HG03354 (cell line): Measurements from ENCODE around the gene RTL10.

Experiments
- ATAC-seq: cut with Tn5 transposase; IDR thresholded peaks from one replicate; pipeline ENCODE4 v1.9.1; 2021; ENCODE audit warnings: mild to moderate bottlenecking; ENCODE audit not compliant: unreplicated experiment, poor library complexity, severe bottlenecking

RTL10 gene

GRCh38 chr22:19816372-19817119 lies 38.1 kb downstream of the RTL10 start:
- no peak for ATAC-seq

- no peak for ATAC-seq
Observed at GRCh38 chr22:19815823-19816290, 38.8 kb downstream of the RTL10 start.

- ATAC-seq: no peak
Observed at GRCh38 chr22:19815093-19815822, 39.4 kb downstream of the RTL10 start.

GRCh38 chr22:19814428-19814827 lies 40.2 kb downstream of the RTL10 start:
- ATAC-seq: no peak

GRCh38 chr22:19812910-19813309 lies 41.8 kb downstream of the RTL10 start:
- no peak for ATAC-seq

GRCh38 chr22:19811811-19812771 lies 42.6 kb downstream of the RTL10 start:
- ATAC-seq: no peak

- no peak for ATAC-seq
Observed at GRCh38 chr22:19811211-19811621, 43.5 kb downstream of the RTL10 start.

GRCh38 chr22:19810381-19811201 lies 44.1 kb downstream of the RTL10 start:
- no peak for ATAC-seq

GRCh38 chr22:19809741-19810140 lies 44.9 kb downstream of the RTL10 start:
- ATAC-seq: no peak

- ATAC-seq: no peak
Observed at GRCh38 chr22:19808873-19809478, 45.7 kb downstream of the RTL10 start.

- no peak for ATAC-seq
Observed at GRCh38 chr22:19807914-19808872, 46.5 kb downstream of the RTL10 start.

- ATAC-seq: no peak
Observed at GRCh38 chr22:19807161-19807913, 47.3 kb downstream of the RTL10 start.

GRCh38 chr22:19806213-19807160 lies 48.2 kb downstream of the RTL10 start:
- ATAC-seq: no peak

- ATAC-seq: no peak
Observed at GRCh38 chr22:19805821-19806212, 48.9 kb downstream of the RTL10 start.
